Peyer's patch (tissue), 4 donors: ENCODE results near the gene PDIA5. TPM values are rescaled to one million over a fixed set of nuclear protein-coding genes. Genes with fewer than 3 reads are reported as not detected.

ENCODE experiments used
- DNase-seq, 3 donors: peaks; one replicate each; pipeline ENCODE4 v3.0.0-alpha.2; 2017 to 2019
- H3K27ac ChIP-seq, 4 donors: fragments of 200-600 bp; sonication (generic); one replicate each; pipeline ENCODE4 v1.5.1; 2016 to 2019
- H3K27me3 ChIP-seq, 2 donors: fragments of 200-600 bp; sonication (generic); one replicate each; pipeline ENCODE4 v1.5.1; 2019
- H3K36me3 ChIP-seq, 3 donors: fragments of 200-600 bp; sonication (generic); one replicate each; pipeline ENCODE4 v1.5.1; 2016 to 2019
- H3K4me1 ChIP-seq, 4 donors: fragments of 200-600 bp; sonication (generic); one replicate each; pipeline ENCODE4 v1.5.1; 2016 to 2019
- H3K4me3 ChIP-seq, 4 donors: fragments of 200-600 bp; sonication (generic); 1 replicate in 3 of 4; 2 replicates in 1 of 4; pipeline ENCODE4 v1.5.1; 2016 to 2019; ENCODE audit warnings: mild to moderate bottlenecking in 1 of 4
- H3K9me3 ChIP-seq, 4 donors: fragments of 200-600 bp; sonication (generic); one replicate each; pipeline ENCODE4 v1.5.1; 2016 to 2019; ENCODE audit warnings: mild to moderate bottlenecking in 1 of 4
- CTCF ChIP-seq, 6 experiments: fragments of 450-650 bp in 4 of 6; fragments of 200-600 bp in 2 of 6; sonication (generic) in 1 of 6; IDR thresholded peaks; one replicate each; pipeline ENCODE4 v1.5.1; 2017 to 2019; ENCODE audit warnings: antibody characterized with exemption in 6 of 6, mild to moderate bottlenecking in 3 of 6, moderate library complexity in 1 of 6
- POLR2A ChIP-seq, 2 donors: fragments of 450-650 bp; IDR thresholded peaks; one replicate each; pipeline ENCODE4 v1.5.1; 2017; ENCODE audit warnings: antibody characterized with exemption in 2 of 2, mild to moderate bottlenecking in 2 of 2, moderate library complexity in 2 of 2
- total RNA-seq, 4 donors: library from RNA; depleted of rRNA; stranded (reverse); fragments of >200 nt; gene quantifications; one replicate each; pipeline ENCODE4 v1.1.0, GENCODE V29; 2016

The PDIA5 gene
- total RNA-seq, 4 donors from 2014 or later = 13.7 to 63.5 (median 19.4) TPM

DNA sequence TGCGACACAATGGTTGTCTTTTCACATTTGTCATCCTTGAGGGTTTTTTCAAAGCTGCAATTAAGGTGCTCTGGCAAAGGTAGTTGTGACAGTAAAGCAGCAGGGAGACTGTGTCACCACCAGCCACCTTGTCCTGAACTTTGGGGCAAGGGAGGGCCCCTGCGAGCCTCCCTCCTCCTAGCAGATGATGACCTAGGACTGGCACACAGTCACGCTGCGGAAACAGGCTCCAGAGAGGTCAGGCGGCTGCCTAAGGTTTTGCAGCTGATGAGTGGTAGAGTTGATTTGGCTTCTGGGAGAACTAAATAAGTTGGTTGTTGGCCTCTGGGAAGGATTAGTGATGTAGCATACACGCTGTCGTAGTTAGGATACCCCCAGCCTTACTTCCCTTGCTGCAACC, 62.7 kb downstream of the PDIA5 start:
- Histone ChIP-seq H3K4me3 (peak overlapping the region in 2 of 4 donors; percentile 38 to 43), H3K36me3 (peaks cover 0 to 10% (median 0%) of the 10 kb centered on the region in 3 donors), H3K27ac (peak overlapping the region in 3 of 4 donors; percentile 81 to 94 (median 92)), H3K27me3 (no peaks in the 10 kb centered on the region), H3K9me3 (no peaks in the 10 kb centered on the region), H3K4me1 (no peaks in the 10 kb centered on the region)
- TF ChIP-seq CTCF (IDR thresholded peaks at IDR 0.05) (no peak), POLR2A (IDR thresholded peaks at IDR 0.05) (no peak)
- DNase-seq = no peak

DNA sequence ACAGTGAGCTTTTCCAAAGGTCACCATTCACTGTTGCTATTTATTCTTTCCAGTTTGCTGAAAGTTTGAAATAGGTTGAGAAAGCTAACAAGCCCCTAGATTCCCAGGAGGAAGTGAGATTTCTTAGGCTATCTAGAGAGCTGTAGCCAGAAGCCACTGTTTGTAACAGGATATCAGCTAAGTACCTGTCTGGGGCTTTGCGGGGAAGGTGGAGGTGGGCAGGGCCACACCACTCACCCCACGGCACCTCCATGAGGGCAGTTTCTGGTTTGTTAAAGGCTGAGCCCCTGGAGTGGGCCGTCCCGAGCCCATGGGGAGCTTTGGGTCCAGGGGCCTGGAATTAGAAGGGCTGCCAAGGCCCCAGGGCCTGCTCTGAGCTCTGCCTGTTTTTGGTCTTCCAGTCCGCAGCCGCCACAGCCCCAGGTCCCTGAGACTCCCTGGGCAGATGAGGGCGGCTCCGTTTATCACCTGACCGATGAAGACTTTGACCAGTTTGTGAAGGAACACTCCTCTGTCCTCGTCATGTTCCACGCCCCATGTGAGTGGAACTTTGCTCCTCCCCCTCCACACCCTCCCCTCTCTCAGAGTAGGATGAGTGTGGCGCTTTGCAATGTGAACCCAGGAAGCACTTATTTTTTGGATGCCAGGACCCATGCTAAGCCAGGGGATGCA, 63.4 kb downstream of the PDIA5 start:
- H3K27ac ChIP-seq = peak overlapping the region in 3 of 4 donors; percentile 81 to 94 (median 92)
- H3K36me3 ChIP-seq = peaks cover 0 to 6% (median 0%) of the 10 kb centered on the region in 3 donors
- H3K27me3 ChIP-seq = no peaks in the 10 kb centered on the region
- peak overlapping the region in 2 of 4 donors; percentile 38 to 43 for H3K4me3 ChIP-seq
- no peaks in the 10 kb centered on the region for H3K4me1 ChIP-seq
- no peaks in the 10 kb centered on the region for H3K9me3 ChIP-seq
- DNase-seq = peak in 2 of 3 donors; percentile 90 to 92
- no peak for TF ChIP-seq CTCF (IDR thresholded peaks at IDR 0.05)
- peak; percentile 88 to 96 for TF ChIP-seq POLR2A (IDR thresholded peaks at IDR 0.05)

GRCh38 chr3:123134671-123135070, 67.8 kb downstream of the PDIA5 start:
- Histone ChIP-seq H3K36me3 (peaks cover 0 to 7% (median 0%) of the 10 kb centered on the region in 3 donors), H3K4me3 (no peak overlapping the region), H3K9me3 (no peaks in the 10 kb centered on the region), H3K27ac (no peak overlapping the region), H3K27me3 (no peaks in the 10 kb centered on the region), H3K4me1 (no peaks in the 10 kb centered on the region)
- no peak for DNase-seq
- TF ChIP-seq CTCF (IDR thresholded peaks at IDR 0.05) (no peak), POLR2A (IDR thresholded peaks at IDR 0.05) (no peak)

DNA sequence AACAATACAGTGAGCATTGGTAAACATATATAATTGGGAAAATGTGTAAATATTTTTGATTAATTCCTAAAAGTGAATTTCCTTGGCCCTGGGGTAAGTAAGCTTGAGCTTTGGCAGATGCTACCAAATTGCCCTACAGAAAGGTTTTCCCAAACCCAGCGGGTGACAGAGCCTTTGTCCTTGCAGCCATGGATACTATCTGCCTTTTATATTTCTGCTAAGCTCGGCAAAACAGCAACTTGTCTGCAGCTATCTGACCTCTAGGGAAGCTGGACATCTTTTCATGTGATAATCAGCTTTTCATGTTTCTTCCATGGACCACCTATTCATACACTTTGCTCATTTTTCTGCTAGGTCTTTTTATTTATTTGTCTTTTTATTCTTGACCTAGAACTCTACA, 70.2 kb downstream of the PDIA5 start:
- no peak for DNase-seq
- Histone ChIP-seq H3K9me3 (no peaks in the 10 kb centered on the region), H3K27me3 (no peaks in the 10 kb centered on the region), H3K36me3 (peaks cover 0 to 4% (median 0%) of the 10 kb centered on the region in 3 donors), H3K4me1 (no peaks in the 10 kb centered on the region), H3K4me3 (no peak overlapping the region), H3K27ac (no peak overlapping the region)
- TF ChIP-seq CTCF (IDR thresholded peaks at IDR 0.05) (no peak), POLR2A (IDR thresholded peaks at IDR 0.05) (no peak)

DNA sequence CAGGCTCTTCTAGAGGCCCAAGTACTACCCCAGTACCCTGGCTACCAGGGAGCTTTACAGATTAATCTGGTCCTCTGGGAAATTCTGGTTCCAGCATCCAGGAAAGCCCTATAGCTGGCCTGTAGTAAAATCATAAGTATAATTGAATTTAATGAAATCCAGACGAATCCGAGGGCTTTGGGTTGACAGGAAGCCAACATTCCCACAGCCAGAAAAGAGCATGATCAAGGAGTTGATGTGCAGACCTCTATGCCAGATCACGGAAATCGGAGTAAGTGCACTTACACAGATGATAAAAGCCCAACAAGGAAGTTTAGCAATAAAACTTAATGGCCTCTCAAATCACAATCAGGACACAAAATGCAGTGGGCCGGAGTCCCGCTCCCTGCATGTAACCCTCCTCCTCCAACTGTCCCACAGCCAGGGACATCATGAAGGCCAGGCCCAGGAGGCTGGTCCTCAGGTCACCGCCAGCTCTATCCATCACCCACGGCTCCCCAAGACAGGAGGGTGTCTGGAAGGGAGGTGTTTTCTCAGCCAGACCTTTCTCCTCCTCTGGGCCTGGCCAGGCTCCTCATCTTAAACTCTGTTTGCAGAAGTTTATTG, 72.1 kb downstream of the PDIA5 start:
- no peaks in the 10 kb centered on the region for H3K27me3 ChIP-seq
- no peak overlapping the region for H3K27ac ChIP-seq
- peaks cover 0 to 4% (median 0%) of the 10 kb centered on the region in 3 donors for H3K36me3 ChIP-seq
- TF ChIP-seq POLR2A (IDR thresholded peaks at IDR 0.05) = no peak
- TF ChIP-seq CTCF (IDR thresholded peaks at IDR 0.05) = no peak
- DNase-seq = no peak
- no peaks in the 10 kb centered on the region for H3K9me3 ChIP-seq
- no peaks in the 10 kb centered on the region for H3K4me1 ChIP-seq
- no peak overlapping the region for H3K4me3 ChIP-seq
